Measurements from ENCODE around the gene PHKA1.

PHKA1 gene

DNA sequence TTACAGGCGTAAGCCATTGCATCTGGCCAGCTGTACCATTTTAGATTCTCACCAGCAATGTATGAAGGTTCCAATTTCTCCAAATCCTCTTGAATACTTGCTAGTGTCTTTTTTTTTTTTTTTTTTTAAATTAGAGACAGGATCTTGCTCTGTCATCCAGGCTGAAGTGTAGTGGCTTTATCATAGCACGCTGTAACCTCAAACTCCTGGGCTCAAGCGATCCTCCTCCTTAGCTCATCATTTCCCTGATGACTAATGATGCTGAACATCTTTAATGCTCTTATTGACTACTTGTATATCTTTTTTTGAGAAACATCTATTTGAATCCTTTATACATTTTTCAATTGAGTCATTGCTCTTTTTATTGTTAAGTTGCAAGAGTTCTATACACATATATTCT lies 181.7 kb downstream of the PHKA1 start:
- WGBS (ENCODE audit: insufficient coverage) = 83% methylated on average over 1 of the region's 3 CpGs
- CTCF ChIA-PET = no interaction called here

More for the DNA sequence above, 181.7 kb downstream of the PHKA1 start:
- Histone ChIP-seq H3K36me3 (ENCODE audit: control insufficient read depth in 4 of 4, insufficient read depth in 4 of 4, low read length in 3 of 4) (peaks cover 0 to 2% (median 0%) of the 10 kb centered on the region in 4 experiments), H3K27ac (ENCODE audit: insufficient read depth in 1 of 2, low read depth in 1 of 2, low read length in 2 of 2, poor library complexity in 1 of 2, severe bottlenecking in 2 of 2) (no peak overlapping the region), H3K4me1 (ENCODE audit: control extremely low read depth in 1 of 4, control insufficient read depth in 4 of 4, insufficient read depth in 4 of 4, low read length in 3 of 4) (peaks cover 0 to 11% (median 6%) of the 10 kb centered on the region in 4 experiments), H3K9me3 (ENCODE audit: control extremely low read depth in 1 of 5, control insufficient read depth in 4 of 5, insufficient read depth in 2 of 5, low read depth in 1 of 5, low read length in 4 of 5) (no peaks in the 10 kb centered on the region), H3K27me3 (replicated peaks in 2 of 5; ENCODE audit: control insufficient read depth in 4 of 5, insufficient read depth in 5 of 5, low read length in 4 of 5) (no peaks in the 10 kb centered on the region), H3K4me3 (ENCODE audit: control insufficient read depth in 1 of 7, extremely low read depth in 1 of 7, insufficient read depth in 4 of 7, low read depth in 2 of 7, low read length in 6 of 7) (no peak overlapping the region)
- POLR2A ChIA-PET = no interaction called here
- peak; percentile 10 to 58 (median 52) for DNase-seq

Measured in common myeloid progenitor, CD34-positive (primary cell).